CD4-positive, alpha-beta T cell treated with Interleukin-17A for 4 hours (primary cell): ENCODE measurements around the gene OR11H1.
"Not testable (repeated sequence)": the region's sequence is repeated elsewhere in the genome, so short reads cannot be mapped to it uniquely, and the experiment has no call there.

Experiments
- DNase-seq: peaks from one replicate; pipeline ENCODE4 v3.0.0-alpha.2; 2020; ENCODE audit warnings: mixed read lengths

OR11H1 gene

GRCh38 chr22:15527892-15528291 is at the start of gene OR11H1:
TSS of gene OR11H1 (plus strand) at chr22:15528192. CDS start at chr22:15528192, 0 bp downstream.
- not testable (repeated sequence) for DNase-seq

- DNase-seq = not testable (repeated sequence)
Observed at GRCh38 chr22:15509967-15510366, 18.0 kb upstream of the OR11H1 start.

DNA sequence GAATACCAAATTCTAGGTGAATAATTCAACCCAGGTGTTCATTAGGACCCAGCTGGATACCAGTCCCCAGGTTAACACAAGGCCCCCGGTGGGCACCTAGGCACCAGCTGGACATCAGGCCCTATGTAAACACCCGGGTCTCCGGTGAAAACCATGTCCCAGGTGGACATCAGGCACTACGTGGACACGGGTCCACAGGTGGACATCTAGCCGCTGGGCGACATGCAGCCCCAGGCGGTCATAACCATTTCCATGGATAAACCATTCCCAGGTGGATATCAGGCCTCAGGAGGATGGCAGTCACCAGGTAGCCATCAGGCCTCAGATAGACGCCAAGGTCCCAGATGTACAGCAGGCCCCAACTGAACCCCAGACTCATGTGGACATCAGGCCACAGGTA is 12.1 kb upstream of the OR11H1 start:
- peak; percentile 1 for DNase-seq

- peak; percentile 1 for DNase-seq
Observed at GRCh38 chr22:15553767-15554166, 25.8 kb downstream of the OR11H1 start.

- not testable (repeated sequence) for DNase-seq
Observed at GRCh38 chr22:15563461-15563860, 35.5 kb downstream of the OR11H1 start.

DNA sequence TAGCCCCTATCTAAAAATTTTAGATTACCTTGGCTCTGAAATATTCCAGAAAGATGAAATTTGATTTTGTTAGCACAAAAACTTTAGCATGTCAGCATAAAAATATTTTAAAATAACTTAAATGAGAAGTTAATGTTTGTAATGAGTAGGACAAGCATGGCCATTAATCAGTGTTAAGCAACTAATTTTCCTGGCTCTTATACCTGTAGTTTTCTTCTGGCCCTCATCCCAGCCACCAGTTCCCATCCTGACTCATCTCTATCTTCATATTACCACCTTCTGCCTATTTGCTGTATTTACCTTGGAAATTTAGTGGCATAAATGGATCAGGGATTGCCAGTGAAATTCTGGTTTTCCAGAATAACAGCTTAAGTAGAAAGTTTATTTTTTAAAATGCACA is 37.1 kb downstream of the OR11H1 start:
- not testable (repeated sequence) for DNase-seq
